Suprapubic skin (tissue), 4 donors: Measurements from ENCODE around the gene LYG2. TPM values are rescaled to one million over a fixed set of nuclear protein-coding genes. Genes with fewer than 3 reads are reported as not detected.
"Not testable (repeated sequence)": the region's sequence is repeated elsewhere in the genome, so short reads cannot be mapped to it uniquely, and the experiment has no call there.

Experiments used
- DNase-seq, 2 donors: peaks; one replicate each; pipeline ENCODE4 v3.0.0-alpha.2; 2019; ENCODE audit warnings: low spot score in 2 of 2
- H3K27ac ChIP-seq: fragments of 200-600 bp; sonication (generic); one replicate; pipeline ENCODE4 v1.5.1; 2019
- H3K27me3 ChIP-seq: fragments of 200-600 bp; sonication (generic); one replicate; pipeline ENCODE4 v1.5.1; 2019
- H3K36me3 ChIP-seq: fragments of 200-600 bp; sonication (generic); one replicate; pipeline ENCODE4 v1.5.1; 2019
- H3K4me1 ChIP-seq: fragments of 200-600 bp; sonication (generic); one replicate; pipeline ENCODE4 v1.5.1; 2019
- H3K4me3 ChIP-seq: fragments of 200-600 bp; sonication (generic); one replicate; pipeline ENCODE4 v1.5.1; 2019; ENCODE audit warnings: mild to moderate bottlenecking
- H3K9me3 ChIP-seq: fragments of 200-600 bp; sonication (generic); one replicate; pipeline ENCODE4 v1.5.1; 2019
- EP300 ChIP-seq: sonication (generic); formaldehyde crosslinking; IDR thresholded peaks from one replicate; pipeline ENCODE4 v1.6.1; 2017; ENCODE audit warnings: antibody characterized with exemption
- POLR2A ChIP-seq, 2 donors: fragments of 450-650 bp; IDR thresholded peaks; one replicate each; pipeline ENCODE4 v1.6.1; 2017; ENCODE audit warnings: antibody characterized with exemption in 2 of 2, mild to moderate bottlenecking in 2 of 2, moderate library complexity in 2 of 2
- POLR2AphosphoS5 ChIP-seq, 3 donors: sonication (generic); formaldehyde crosslinking; IDR thresholded peaks; one replicate each; pipeline ENCODE4 v1.6.1; 2017; ENCODE audit warnings: antibody characterized with exemption in 3 of 3
- WGBS: methylation state at CpG from one replicate; pipeline ENCODE4 v1.1.5; 2018; 5-methylcytosine and 5-hydroxymethylcytosine counted together
- total RNA-seq, 4 donors: library from RNA; depleted of rRNA; stranded (reverse); fragments of >200 nt; gene quantifications; one replicate each; pipeline ENCODE4 v1.1.0, GENCODE V29; 2016
- TF ChIP-seq, protein P1 (sequence below), 2 donors: fragments of 200-600 bp in 1 of 2; fragments of 450-650 bp in 1 of 2; sonication (generic) in 1 of 2; IDR thresholded peaks; one replicate each; pipeline ENCODE4 v1.5.1; 2016 to 2019; ENCODE audit warnings: antibody characterized with exemption in 2 of 2, mild to moderate bottlenecking in 1 of 2, moderate library complexity in 1 of 2

Gene LYG2
- total RNA-seq, 4 donors from 2014 or later, result 2.9 to 16.0 TPM; not detected in 2

DNA sequence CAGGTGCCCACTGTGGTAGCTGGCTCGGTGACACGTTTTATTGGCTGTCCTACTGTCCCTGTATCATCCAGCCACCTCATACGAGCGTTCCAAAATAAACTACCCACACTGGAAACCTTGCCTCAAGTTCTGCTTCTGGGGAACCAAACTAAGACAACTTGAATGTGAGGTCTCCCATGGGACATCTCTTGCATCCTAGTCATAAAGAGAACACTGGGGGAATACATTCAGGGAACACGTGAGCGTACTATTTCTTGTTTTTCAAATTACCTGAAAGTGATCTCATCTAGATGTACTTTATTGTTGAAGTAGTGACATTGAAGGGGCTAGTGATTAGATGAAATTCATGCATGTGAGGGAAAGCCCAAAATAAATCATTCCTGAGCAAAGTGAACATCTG is 15.0 kb downstream of the LYG2 start:
- Histone ChIP-seq H3K36me3 (no peaks in the 10 kb centered on the region), H3K4me3 (no peak overlapping the region), H3K27ac (no peak overlapping the region), H3K9me3 (no peaks in the 10 kb centered on the region), H3K27me3 (no peaks in the 10 kb centered on the region), H3K4me1 (no peaks in the 10 kb centered on the region)
- DNase-seq, result no peak
- 94% methylated on average over 6 of the region's 6 CpGs for WGBS
- TF ChIP-seq POLR2A (IDR thresholded peaks at IDR 0.05), result no peak
- no peak for TF ChIP-seq EP300
- no peak for TF ChIP-seq POLR2AphosphoS5 (IDR thresholded peaks at IDR 0.05)

DNA sequence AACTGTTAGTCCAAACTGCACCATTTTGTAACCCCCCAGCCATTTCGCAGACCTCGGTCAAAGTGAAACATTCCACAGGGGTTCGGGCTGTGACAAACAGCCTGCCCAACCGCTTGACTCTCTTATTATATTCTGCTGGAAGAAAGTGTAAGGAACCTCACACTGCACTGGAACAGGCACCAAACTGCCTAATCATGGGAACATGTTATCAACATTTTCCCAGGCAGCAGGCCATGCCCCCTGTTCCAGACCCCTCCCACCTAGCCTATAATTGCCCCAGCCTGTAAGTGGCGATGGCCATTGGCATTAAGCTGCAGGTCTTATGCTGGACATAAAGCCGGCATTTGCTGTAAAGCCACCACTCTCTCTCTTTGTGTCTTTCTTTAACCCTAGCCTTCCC is 16.9 kb downstream of the LYG2 start:
- TF ChIP-seq EP300 (no peak), POLR2AphosphoS5 (IDR thresholded peaks at IDR 0.05) (no peak), POLR2A (IDR thresholded peaks at IDR 0.05) (no peak)
- TF ChIP-seq, protein P1, sequence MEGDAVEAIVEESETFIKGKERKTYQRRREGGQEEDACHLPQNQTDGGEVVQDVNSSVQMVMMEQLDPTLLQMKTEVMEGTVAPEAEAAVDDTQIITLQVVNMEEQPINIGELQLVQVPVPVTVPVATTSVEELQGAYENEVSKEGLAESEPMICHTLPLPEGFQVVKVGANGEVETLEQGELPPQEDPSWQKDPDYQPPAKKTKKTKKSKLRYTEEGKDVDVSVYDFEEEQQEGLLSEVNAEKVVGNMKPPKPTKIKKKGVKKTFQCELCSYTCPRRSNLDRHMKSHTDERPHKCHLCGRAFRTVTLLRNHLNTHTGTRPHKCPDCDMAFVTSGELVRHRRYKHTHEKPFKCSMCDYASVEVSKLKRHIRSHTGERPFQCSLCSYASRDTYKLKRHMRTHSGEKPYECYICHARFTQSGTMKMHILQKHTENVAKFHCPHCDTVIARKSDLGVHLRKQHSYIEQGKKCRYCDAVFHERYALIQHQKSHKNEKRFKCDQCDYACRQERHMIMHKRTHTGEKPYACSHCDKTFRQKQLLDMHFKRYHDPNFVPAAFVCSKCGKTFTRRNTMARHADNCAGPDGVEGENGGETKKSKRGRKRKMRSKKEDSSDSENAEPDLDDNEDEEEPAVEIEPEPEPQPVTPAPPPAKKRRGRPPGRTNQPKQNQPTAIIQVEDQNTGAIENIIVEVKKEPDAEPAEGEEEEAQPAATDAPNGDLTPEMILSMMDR (IDR thresholded peaks at IDR 0.05), result no peak
- no peaks in the 10 kb centered on the region for H3K9me3 ChIP-seq
- H3K4me3 ChIP-seq, result no peak overlapping the region
- no peaks in the 10 kb centered on the region for H3K36me3 ChIP-seq
- DNase-seq, result no peak
- WGBS, result 95% methylated on average over 6 of the region's 6 CpGs
- H3K27ac ChIP-seq, result no peak overlapping the region
- no peaks in the 10 kb centered on the region for H3K27me3 ChIP-seq
- H3K4me1 ChIP-seq, result no peaks in the 10 kb centered on the region

DNA sequence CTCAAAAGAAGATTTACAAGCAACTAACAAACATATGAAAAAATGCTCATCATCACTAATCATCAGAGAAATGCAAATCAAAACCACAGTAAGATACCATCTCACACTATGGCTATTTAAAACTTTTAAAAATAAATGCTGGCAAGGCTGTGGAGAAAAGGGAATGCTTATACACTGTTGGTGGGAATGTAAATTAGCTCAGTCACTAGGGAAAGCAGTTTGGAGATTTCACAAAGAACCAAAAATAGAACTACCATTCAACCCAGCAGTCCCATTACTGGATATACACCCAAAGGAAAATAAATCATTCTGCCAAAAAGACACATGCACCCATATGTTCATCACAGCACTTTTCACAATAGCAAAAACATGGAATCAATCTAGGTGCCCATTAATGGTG is 22.3 kb downstream of the LYG2 start:
- H3K27me3 ChIP-seq, H3K36me3 ChIP-seq, DNase-seq, H3K4me1 ChIP-seq, H3K4me3 ChIP-seq, H3K9me3 ChIP-seq, H3K27ac ChIP-seq: not testable (repeated sequence)

DNA sequence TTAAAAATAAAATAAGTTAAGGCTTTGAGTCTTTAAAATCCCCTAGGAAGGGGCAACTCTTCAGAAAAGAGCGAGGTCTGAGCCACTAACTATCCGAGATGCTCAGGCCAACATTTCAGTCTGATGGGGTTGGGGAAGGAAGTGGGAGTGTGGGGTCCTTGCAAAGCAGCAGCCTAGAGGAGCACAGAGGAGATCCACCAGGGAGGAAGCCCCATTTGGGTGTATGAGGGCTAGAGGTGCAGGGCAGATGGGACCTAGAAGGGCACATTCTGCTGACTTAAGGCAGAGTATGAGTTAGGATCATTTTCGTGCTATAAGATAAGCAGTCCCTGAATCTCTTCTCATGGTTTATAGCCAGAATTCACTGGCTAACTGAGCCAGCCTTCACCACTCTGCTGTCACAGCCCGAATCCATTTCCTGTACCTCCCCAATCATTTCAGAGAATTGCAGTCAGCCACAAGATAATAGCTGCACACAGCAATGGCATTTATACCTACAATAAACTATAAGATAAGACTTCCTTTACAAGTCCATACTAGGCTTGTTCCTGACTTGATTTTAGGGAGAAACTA is 37.5 kb downstream of the LYG2 start:
- Histone ChIP-seq H3K9me3 (no peaks in the 10 kb centered on the region), H3K27ac (no peak overlapping the region), H3K4me3 (no peak overlapping the region), H3K36me3 (no peaks in the 10 kb centered on the region), H3K27me3 (no peaks in the 10 kb centered on the region), H3K4me1 (no peaks in the 10 kb centered on the region)
- WGBS, result 74% methylated on average over 4 of the region's 4 CpGs
- TF ChIP-seq, protein P1 (IDR thresholded peaks at IDR 0.05), result no peak
- no peak for TF ChIP-seq POLR2A (IDR thresholded peaks at IDR 0.05)
- TF ChIP-seq EP300, result no peak
- TF ChIP-seq POLR2AphosphoS5 (IDR thresholded peaks at IDR 0.05), result no peak
- no peak for DNase-seq

DNA sequence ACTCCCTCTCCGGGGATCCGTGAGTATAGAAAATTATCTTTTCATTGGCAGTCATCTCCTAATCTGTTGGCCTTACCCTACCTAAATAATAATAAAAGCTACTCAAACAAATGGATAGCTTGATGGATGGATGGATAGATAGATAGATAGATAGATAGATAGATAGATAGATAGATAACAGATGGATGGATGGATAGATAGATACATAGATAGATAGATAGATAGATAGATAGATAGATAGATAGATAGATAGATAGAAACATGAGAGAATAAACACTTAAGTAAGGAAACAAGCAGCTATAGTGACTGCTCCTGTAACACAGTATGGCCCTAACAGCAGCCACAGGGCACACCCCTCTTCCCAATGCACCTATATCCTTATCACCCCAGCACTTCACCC is 39.4 kb downstream of the LYG2 start:
- no peak for DNase-seq
- TF ChIP-seq POLR2AphosphoS5 (IDR thresholded peaks at IDR 0.05) (no peak), POLR2A (IDR thresholded peaks at IDR 0.05) (no peak), EP300 (no peak)
- TF ChIP-seq, protein P1 (IDR thresholded peaks at IDR 0.05), result no peak
- Histone ChIP-seq H3K4me1 (no peaks in the 10 kb centered on the region), H3K4me3 (no peak overlapping the region), H3K36me3 (no peaks in the 10 kb centered on the region), H3K27me3 (no peaks in the 10 kb centered on the region), H3K9me3 (no peaks in the 10 kb centered on the region), H3K27ac (no peak overlapping the region)
- 96% methylated on average over 2 of the region's 2 CpGs for whole genome bisulfite sequencing

DNA sequence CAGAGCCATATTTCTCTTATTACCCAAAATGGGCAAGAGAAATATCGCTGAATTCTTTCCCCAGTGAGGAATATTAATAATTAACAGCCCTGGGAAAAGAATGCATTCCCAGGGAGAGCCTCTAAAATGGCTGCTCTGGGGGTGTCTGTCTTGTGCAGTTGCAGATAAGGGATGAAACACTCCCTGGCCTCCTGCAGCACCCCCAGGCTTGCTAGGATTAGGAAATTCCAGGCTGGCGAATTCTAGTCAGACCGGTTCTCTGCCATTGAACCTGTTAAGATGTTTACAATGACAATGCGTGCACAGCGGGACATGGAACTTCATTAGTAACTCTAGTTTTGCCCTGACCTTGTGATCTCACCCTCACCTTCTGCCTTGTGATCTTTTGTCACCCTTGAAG is 50.0 kb downstream of the LYG2 start:
- Histone ChIP-seq H3K27ac (no peak overlapping the region), H3K9me3 (peaks cover 4% of the 10 kb centered on the region), H3K27me3 (no peaks in the 10 kb centered on the region), H3K36me3 (no peaks in the 10 kb centered on the region), H3K4me3 (no peak overlapping the region), H3K4me1 (no peaks in the 10 kb centered on the region)
- WGBS, result 84% methylated on average over 5 of the region's 5 CpGs
- TF ChIP-seq, protein P1 (IDR thresholded peaks at IDR 0.05), result no peak
- no peak for TF ChIP-seq POLR2A (IDR thresholded peaks at IDR 0.05)
- TF ChIP-seq EP300, result no peak
- no peak for TF ChIP-seq POLR2AphosphoS5 (IDR thresholded peaks at IDR 0.05)
- no peak for DNase-seq
